ENCODE results near the gene S100A4. TPM values are rescaled to one million over a fixed set of nuclear protein-coding genes. Genes with fewer than 3 reads are reported as not detected.
A peak's percentile ranks its signal among the peaks of the same experiment; 100 is the strongest.

S100A4 gene
- total and polyA plus RNA-seq, 9 donors: 12.7 to 160 (median 45.3) TPM

GRCh38 chr1:153534925-153535241, 10.7 kb downstream of the S100A4 start:
- peaks cover 18% of the 10 kb centered on the region for H3K4me1 ChIP-seq (ENCODE audit: insufficient read depth)
- H3K27me3 ChIP-seq: no peaks in the 10 kb centered on the region
- H3K4me3 ChIP-seq: peak overlapping the region; percentile 56
- intact Hi-C loops (cut with DNase I): loop anchor here in 1 of 4 donors (5.0 kb wide), 1 partner anchor 132 kb away; no protein-coding TSS in a partner anchor
- no peaks in the 10 kb centered on the region for H3K36me3 ChIP-seq
- no peaks in the 10 kb centered on the region for H3K9me3 ChIP-seq
- TF ChIP-seq EP300 (IDR thresholded peaks at IDR 0.05) (no peak), POLR2A (IDR thresholded peaks at IDR 0.05) (no peak), CTCF (IDR thresholded peaks at IDR 0.05) (no peak)
- 65 to 86% (median 86%) methylated on average over 3 of the region's 3 CpGs for WGBS, 3 donors
- peak overlapping the region; percentile 95 to 97 for H3K27ac ChIP-seq
- peak in 1 of 5 donors; percentile 29 for DNase-seq

DNA sequence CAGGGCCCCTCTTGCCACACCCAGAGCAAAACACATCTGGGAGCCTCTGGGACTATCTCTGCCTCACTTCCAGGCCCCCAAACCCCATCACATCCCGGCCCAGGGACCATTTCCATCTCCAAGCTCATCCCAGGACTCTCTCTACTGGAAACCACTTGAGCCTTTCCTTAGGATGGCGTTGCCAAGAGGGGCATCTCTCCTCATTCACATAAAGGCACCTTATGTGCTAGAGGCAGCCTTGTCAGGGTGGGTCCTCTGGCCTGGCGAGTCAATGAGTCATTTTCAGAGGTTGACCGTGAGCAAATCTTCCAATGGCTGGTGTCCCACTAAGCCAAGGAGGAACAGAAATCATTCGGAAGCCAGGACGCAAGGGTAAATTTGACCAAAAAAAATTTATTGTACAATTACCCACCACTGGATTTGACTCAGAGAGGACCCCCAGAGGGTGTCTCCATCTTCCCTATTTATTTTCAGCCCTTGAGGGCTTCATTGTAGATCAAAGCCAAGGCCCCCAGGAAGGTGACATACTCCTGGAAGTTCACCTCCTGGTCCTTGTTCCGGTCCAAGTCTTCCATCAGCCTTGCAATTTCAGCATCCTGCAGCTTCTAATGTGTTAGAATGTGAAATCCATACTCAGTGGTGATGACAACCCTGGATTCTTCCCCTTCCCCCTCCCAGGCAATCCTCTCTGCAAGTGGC, 11.2 kb downstream of the S100A4 start:
- intact Hi-C loops (cut with DNase I): loop anchor here in 1 of 4 donors (5.0 kb wide), 1 partner anchor 133 kb away; no protein-coding TSS in a partner anchor
- H3K4me3 ChIP-seq: peak overlapping the region; percentile 56
- peak in 3 of 5 donors; percentile 22 to 57 (median 33) for DNase-seq
- 62 to 77% (median 75%) methylated on average over 7 of the region's 7 CpGs for WGBS, 3 donors
- no peaks in the 10 kb centered on the region for H3K27me3 ChIP-seq
- no peak for TF ChIP-seq CTCF (IDR thresholded peaks at IDR 0.05)
- TF ChIP-seq EP300 (IDR thresholded peaks at IDR 0.05): no peak
- TF ChIP-seq POLR2A (IDR thresholded peaks at IDR 0.05): no peak
- H3K36me3 ChIP-seq: no peaks in the 10 kb centered on the region
- H3K9me3 ChIP-seq: no peaks in the 10 kb centered on the region
- peak overlapping the region; percentile 95 to 97 for H3K27ac ChIP-seq
- peaks cover 18% of the 10 kb centered on the region for H3K4me1 ChIP-seq (ENCODE audit: insufficient read depth)

GRCh38 chr1:153533689-153534201, 11.9 kb downstream of the S100A4 start:
- intact Hi-C loops (cut with DNase I): loop anchor here in 3 of 4 donors (1.0 to 5.0 kb wide), 4 partner anchors 33 to 134 kb away; no protein-coding TSS in a partner anchor
- Histone ChIP-seq H3K4me1 (ENCODE audit: insufficient read depth) (peaks cover 18% of the 10 kb centered on the region), H3K27ac (peak overlapping the region; percentile 51 to 97), H3K4me3 (peak overlapping the region; percentile 56), H3K9me3 (no peaks in the 10 kb centered on the region), H3K36me3 (no peaks in the 10 kb centered on the region), H3K27me3 (no peaks in the 10 kb centered on the region)
- DNase-seq: peak; percentile 58 to 70 (median 63)
- 28 to 37% (median 30%) methylated on average over 13 of the region's 13 CpGs for WGBS, 3 donors
- TF ChIP-seq POLR2A (IDR thresholded peaks at IDR 0.05) (no peak), EP300 (IDR thresholded peaks at IDR 0.05) (no peak), CTCF (IDR thresholded peaks at IDR 0.05) (no peak)

DNA sequence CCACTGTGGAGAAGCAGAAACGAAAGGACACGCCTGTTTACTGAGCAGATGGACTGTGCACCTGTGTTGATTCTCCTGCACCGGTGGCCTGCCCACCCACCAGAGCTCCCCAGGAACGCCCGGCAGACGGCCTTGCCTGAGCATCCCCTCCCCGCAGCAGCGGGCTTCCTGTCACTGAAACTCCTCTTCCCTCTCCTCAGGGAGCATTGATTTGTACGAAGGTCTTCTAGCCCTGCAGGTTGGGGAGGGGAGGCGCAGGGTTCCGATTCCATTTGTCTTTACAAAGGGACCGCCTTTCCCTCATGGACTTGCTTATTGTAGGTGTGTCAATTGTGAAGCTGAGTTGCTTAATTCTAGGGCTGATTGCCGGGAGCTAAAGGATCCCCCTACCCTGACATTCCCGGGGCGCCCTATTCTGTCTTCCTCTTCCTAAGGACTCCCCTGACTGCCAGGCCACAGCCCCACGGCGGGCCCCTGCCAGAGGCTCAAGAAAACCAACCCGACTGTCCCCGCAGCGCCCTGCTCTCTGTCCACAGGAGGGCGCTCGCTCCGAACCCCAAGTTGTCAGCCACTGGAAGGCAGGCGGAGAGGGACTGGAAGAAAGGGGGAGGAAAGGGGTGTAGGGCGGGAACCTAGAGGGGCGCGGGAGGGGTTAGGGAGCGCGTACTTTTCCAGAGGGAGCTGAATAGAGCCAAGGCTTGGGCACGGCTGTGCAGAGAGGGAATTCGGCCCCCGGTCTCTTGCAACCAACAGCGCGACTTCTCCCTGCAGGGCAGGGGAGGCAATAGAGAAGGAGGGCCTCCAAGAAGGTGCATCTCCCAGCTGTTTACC, 12.6 kb downstream of the S100A4 start:
- intact Hi-C loops (cut with DNase I): loop anchor here in 3 of 4 donors (1.0 to 5.0 kb wide), 4 partner anchors 34 to 134 kb away; no protein-coding TSS in a partner anchor
- 17 to 19% (median 18%) methylated on average over 34 of the region's 34 CpGs for WGBS, 3 donors
- H3K27ac ChIP-seq: peak overlapping the region; percentile 31 to 97
- peaks cover 18% of the 10 kb centered on the region for H3K4me1 ChIP-seq (ENCODE audit: insufficient read depth)
- peak; percentile 79 to 91 (median 87) for TF ChIP-seq CTCF (IDR thresholded peaks at IDR 0.05)
- peak; percentile 14 for TF ChIP-seq POLR2A (IDR thresholded peaks at IDR 0.05)
- TF ChIP-seq EP300 (IDR thresholded peaks at IDR 0.05): no peak
- no peaks in the 10 kb centered on the region for H3K36me3 ChIP-seq
- no peaks in the 10 kb centered on the region for H3K9me3 ChIP-seq
- DNase-seq: peak; percentile 87 to 92 (median 90)
- no peaks in the 10 kb centered on the region for H3K27me3 ChIP-seq
- H3K4me3 ChIP-seq: peak overlapping the region; percentile 56
